Hematopoietic multipotent progenitor cell treated with erythropoietin and hydrocortisone succinate and interleukin-3 and kit ligand, for 4 days (in vitro differentiated cells): ENCODE data around the gene TBC1D14.
"Not testable (repeated sequence)": the region's sequence is repeated elsewhere in the genome, so short reads cannot be mapped to it uniquely, and the experiment has no call there.

ENCODE experiments used
- DNase-seq: peaks from one replicate; pipeline ENCODE4 v3.0.0-alpha.2; 2015

The TBC1D14 gene

GRCh38 chr4:6910960-6911874, 1.6 kb downstream of the TBC1D14 start:
- DNase-seq, result no peak

GRCh38 chr4:6911917-6912316, 2.3 kb downstream of the TBC1D14 start:
- DNase-seq, result not testable (repeated sequence)

- DNase-seq, result peak; percentile 40
Measured at GRCh38 chr4:6912441-6912840, 2.8 kb downstream of the TBC1D14 start.

- DNase-seq, result no peak
Measured at GRCh38 chr4:6913350-6913905, 3.8 kb downstream of the TBC1D14 start.

- no peak for DNase-seq
Measured at GRCh38 chr4:6914448-6914847, 4.8 kb downstream of the TBC1D14 start.

- DNase-seq, result no peak
Measured at GRCh38 chr4:6915041-6916005, 5.7 kb downstream of the TBC1D14 start.

GRCh38 chr4:6916069-6916586, 6.5 kb downstream of the TBC1D14 start:
- DNase-seq, result no peak

- DNase-seq, result peak; percentile 95
Measured at GRCh38 chr4:6916587-6917460, 7.2 kb downstream of the TBC1D14 start.

- DNase-seq, result peak; percentile 93
Measured at GRCh38 chr4:6917461-6918271, 8.0 kb downstream of the TBC1D14 start.

- DNase-seq, result peak; percentile 51
Measured at GRCh38 chr4:6918338-6918737, 8.7 kb downstream of the TBC1D14 start.

- DNase-seq, result no peak
Measured at GRCh38 chr4:6920171-6920570, 10.5 kb downstream of the TBC1D14 start.

GRCh38 chr4:6923507-6923906, 13.9 kb downstream of the TBC1D14 start:
- no peak for DNase-seq

- DNase-seq, result no peak
Measured at GRCh38 chr4:6924361-6924779, 14.7 kb downstream of the TBC1D14 start.

- peak; percentile 89 for DNase-seq
Measured at GRCh38 chr4:6925357-6925836, 15.8 kb downstream of the TBC1D14 start.

- peak; percentile 76 for DNase-seq
Measured at GRCh38 chr4:6926081-6926480, 16.5 kb downstream of the TBC1D14 start.

- peak; percentile 72 for DNase-seq
Measured at GRCh38 chr4:6926681-6927478, 17.3 kb downstream of the TBC1D14 start.

GRCh38 chr4:6928081-6928480, 18.5 kb downstream of the TBC1D14 start:
- DNase-seq, result no peak

- DNase-seq, result no peak
Measured at GRCh38 chr4:6929339-6929811, 19.7 kb downstream of the TBC1D14 start.

GRCh38 chr4:6929812-6930464, 20.3 kb downstream of the TBC1D14 start:
- DNase-seq, result no peak
